ENCODE measurements around the gene CDK14.
"Not testable (repeated sequence)": the region's sequence is repeated elsewhere in the genome, so short reads cannot be mapped to it uniquely, and the experiment has no call there.

CDK14 gene

GRCh38 chr7:90639683-90640082 is 43.6 kb downstream of the CDK14 start:
- DNase-seq (ENCODE audit: low read depth): not testable (repeated sequence)

GRCh38 chr7:90642978-90643377 is 46.9 kb downstream of the CDK14 start:
- DNase-seq (ENCODE audit: low read depth): no peak

- no peak for DNase-seq (ENCODE audit: low read depth)
Measured at GRCh38 chr7:90645784-90646183, 49.7 kb downstream of the CDK14 start.

- DNase-seq (ENCODE audit: low read depth): no peak
Measured at GRCh38 chr7:90648107-90648506, 52.0 kb downstream of the CDK14 start.

GRCh38 chr7:90648834-90649233 is 52.7 kb downstream of the CDK14 start:
- DNase-seq (ENCODE audit: low read depth): no peak

GRCh38 chr7:90654718-90655427 is 58.8 kb downstream of the CDK14 start:
- no peak for DNase-seq (ENCODE audit: low read depth)

GRCh38 chr7:90655566-90655965 is 59.4 kb downstream of the CDK14 start:
- DNase-seq (ENCODE audit: low read depth): no peak

- no peak for DNase-seq (ENCODE audit: low read depth)
Measured at GRCh38 chr7:90657481-90657880, 61.4 kb downstream of the CDK14 start.

GRCh38 chr7:90660100-90660499 is 64.0 kb downstream of the CDK14 start:
- no peak for DNase-seq (ENCODE audit: low read depth)

- DNase-seq (ENCODE audit: low read depth): no peak
Measured at GRCh38 chr7:90660819-90661218, 64.7 kb downstream of the CDK14 start.

GRCh38 chr7:90661290-90662151 is 65.4 kb downstream of the CDK14 start:
- DNase-seq (ENCODE audit: low read depth): no peak

GRCh38 chr7:90663176-90663575 is 67.1 kb downstream of the CDK14 start:
- no peak for DNase-seq (ENCODE audit: low read depth)

GRCh38 chr7:90666186-90666585 is 70.1 kb downstream of the CDK14 start:
- no peak for DNase-seq (ENCODE audit: low read depth)

GRCh38 chr7:90668992-90669391 is 72.9 kb downstream of the CDK14 start:
- DNase-seq (ENCODE audit: low read depth): no peak

GRCh38 chr7:90669492-90669891 is 73.4 kb downstream of the CDK14 start:
- DNase-seq (ENCODE audit: low read depth): no peak

- no peak for DNase-seq (ENCODE audit: low read depth)
Measured at GRCh38 chr7:90671571-90671970, 75.5 kb downstream of the CDK14 start.

- no peak for DNase-seq (ENCODE audit: low read depth)
Measured at GRCh38 chr7:90672210-90672609, 76.1 kb downstream of the CDK14 start.

GRCh38 chr7:90674625-90675024 is 78.5 kb downstream of the CDK14 start:
- no peak for DNase-seq (ENCODE audit: low read depth)

- no peak for DNase-seq (ENCODE audit: low read depth)
Measured at GRCh38 chr7:90675982-90676381, 79.9 kb downstream of the CDK14 start.

- no peak for DNase-seq (ENCODE audit: low read depth)
Measured at GRCh38 chr7:90677486-90678404, 81.6 kb downstream of the CDK14 start.

- no peak for DNase-seq (ENCODE audit: low read depth)
Measured at GRCh38 chr7:90678986-90679385, 82.9 kb downstream of the CDK14 start.

- DNase-seq (ENCODE audit: low read depth): no peak
Measured at GRCh38 chr7:90680484-90680883, 84.4 kb downstream of the CDK14 start.

Measured in stimulated activated CD8-positive, alpha-beta memory T cell treated with anti-CD3 and anti-CD28 coated beads, Interleukin-7, amount 100 ng/mL, for 24 hours (primary cell).